HG02885 (cell line): Measurements from ENCODE around the gene PSMD3.
"Not testable (repeated sequence)": the region's sequence is repeated elsewhere in the genome, so short reads cannot be mapped to it uniquely, and the experiment has no call there.

Experiments used
- ATAC-seq: cut with Tn5 transposase; IDR thresholded peaks from one replicate; pipeline ENCODE4 v1.9.1; 2021; ENCODE audit warnings: mild to moderate bottlenecking; ENCODE audit not compliant: unreplicated experiment, poor library complexity

The PSMD3 gene

GRCh38 chr17:39994448-39994847 lies 13.8 kb downstream of the PSMD3 start:
- no peak for ATAC-seq

GRCh38 chr17:39995438-39995837 lies 14.8 kb downstream of the PSMD3 start:
- no peak for ATAC-seq

DNA sequence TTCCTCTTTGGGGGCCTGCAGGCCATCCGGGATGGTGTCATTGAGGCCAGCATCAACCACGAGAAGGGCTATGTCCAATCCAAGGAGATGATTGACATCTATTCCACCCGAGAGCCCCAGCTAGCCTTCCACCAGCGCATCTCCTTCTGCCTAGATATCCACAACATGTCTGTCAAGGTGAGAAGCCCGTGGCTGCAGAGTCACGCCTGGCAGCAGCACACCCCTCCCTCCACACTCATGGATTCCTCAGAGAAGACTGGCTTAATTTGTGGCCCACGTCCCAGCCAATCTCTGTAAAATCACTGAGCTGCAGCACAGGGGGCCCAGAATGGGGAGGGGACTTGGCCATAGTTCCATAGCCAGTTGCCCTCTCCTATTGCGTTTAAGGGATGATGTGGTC lies 15.6 kb downstream of the PSMD3 start:
- no peak for ATAC-seq

DNA sequence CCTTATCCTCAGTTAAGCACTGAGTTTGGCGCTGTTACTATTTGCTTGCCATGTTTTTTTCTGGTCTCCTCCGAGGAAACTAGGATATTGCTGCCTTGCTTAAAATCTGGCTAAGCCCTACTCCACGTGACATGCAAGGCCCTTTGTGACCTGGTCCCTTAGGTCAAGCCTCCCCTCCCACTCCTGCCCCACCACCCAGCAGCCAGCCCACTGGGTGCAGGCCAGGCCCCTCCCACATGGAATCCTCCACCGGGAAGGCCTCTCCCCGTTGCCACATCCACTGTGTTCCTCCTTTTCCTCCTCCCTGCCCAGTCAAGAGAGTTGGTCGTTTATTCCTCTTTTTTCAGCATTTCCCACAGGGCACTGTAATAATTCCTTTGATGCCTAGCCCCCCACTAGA lies 16.2 kb downstream of the PSMD3 start:
- ATAC-seq: no peak

GRCh38 chr17:39997543-39997942 lies 16.9 kb downstream of the PSMD3 start:
- no peak for ATAC-seq

- ATAC-seq: no peak
These were observed 18.5 kb downstream of the PSMD3 start for GRCh38 chr17:39999067-39999466.

DNA sequence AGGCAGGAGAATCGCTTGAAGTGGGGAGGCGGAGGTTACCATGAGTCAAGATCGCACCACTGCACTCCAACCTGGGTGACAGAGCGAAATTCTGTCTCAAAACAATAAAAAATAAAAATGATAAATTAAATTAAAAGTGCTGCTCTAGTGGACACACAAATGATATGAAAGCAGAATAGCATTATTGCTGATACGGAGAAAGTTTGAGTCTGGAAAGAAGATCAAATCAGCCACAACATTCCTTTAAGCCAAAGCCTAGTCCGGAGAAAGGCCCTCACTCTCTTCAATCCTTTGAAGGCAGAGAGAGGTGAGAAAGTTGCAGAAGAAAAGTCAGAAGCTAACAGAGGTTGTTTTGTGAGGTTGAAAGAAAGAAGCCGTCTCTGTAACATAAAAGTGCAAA lies 19.6 kb downstream of the PSMD3 start:
- ATAC-seq: no peak

GRCh38 chr17:40001335-40001734 lies 20.7 kb downstream of the PSMD3 start:
- not testable (repeated sequence) for ATAC-seq

- ATAC-seq: no peak
These were observed 23.5 kb downstream of the PSMD3 start for GRCh38 chr17:40004072-40004471.

- ATAC-seq: no peak
These were observed 24.1 kb downstream of the PSMD3 start for GRCh38 chr17:40004712-40005111.

GRCh38 chr17:40005520-40005919 lies 24.9 kb downstream of the PSMD3 start:
- ATAC-seq: no peak

DNA sequence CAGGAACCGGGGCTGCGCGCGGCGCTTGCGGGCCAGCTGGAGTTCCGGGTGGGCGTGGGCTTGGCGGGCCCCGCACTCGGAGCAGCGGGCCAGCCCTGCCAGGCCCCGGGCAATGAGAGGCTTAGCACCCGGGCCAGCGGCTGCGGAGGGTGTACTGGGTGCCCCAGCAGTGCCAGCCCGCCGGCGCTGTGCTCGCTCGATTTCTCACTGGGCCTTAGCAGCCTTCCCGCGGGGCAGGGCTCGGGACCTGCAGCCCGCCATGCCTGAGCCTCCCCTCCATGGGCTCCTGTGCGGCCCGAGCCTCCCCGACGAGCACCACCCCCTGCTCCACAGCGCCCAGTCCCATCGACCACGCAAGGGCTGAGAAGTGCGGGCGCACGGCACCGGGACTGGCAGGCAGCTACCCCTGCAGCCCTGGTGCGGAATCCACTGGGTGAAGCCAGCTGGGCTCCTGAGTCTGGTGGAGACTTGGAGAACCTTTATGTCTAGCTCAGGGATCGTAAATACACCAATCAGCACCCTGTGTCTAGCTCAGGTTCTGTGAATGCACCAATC lies 30.4 kb downstream of the PSMD3 start:
- not testable (repeated sequence) for ATAC-seq

GRCh38 chr17:40012017-40012647 lies 31.5 kb downstream of the PSMD3 start:
- ATAC-seq: not testable (repeated sequence)

GRCh38 chr17:40014375-40014980 lies 33.9 kb downstream of the PSMD3 start:
- ATAC-seq: no peak

- ATAC-seq: no peak
These were observed 34.7 kb downstream of the PSMD3 start, which contains the start of gene CSF3 for GRCh38 chr17:40015005-40015997. Gene CSF3 (plus strand): TSS chr17:40015440. CDS start chr17:40015475, 35 bp downstream.

DNA sequence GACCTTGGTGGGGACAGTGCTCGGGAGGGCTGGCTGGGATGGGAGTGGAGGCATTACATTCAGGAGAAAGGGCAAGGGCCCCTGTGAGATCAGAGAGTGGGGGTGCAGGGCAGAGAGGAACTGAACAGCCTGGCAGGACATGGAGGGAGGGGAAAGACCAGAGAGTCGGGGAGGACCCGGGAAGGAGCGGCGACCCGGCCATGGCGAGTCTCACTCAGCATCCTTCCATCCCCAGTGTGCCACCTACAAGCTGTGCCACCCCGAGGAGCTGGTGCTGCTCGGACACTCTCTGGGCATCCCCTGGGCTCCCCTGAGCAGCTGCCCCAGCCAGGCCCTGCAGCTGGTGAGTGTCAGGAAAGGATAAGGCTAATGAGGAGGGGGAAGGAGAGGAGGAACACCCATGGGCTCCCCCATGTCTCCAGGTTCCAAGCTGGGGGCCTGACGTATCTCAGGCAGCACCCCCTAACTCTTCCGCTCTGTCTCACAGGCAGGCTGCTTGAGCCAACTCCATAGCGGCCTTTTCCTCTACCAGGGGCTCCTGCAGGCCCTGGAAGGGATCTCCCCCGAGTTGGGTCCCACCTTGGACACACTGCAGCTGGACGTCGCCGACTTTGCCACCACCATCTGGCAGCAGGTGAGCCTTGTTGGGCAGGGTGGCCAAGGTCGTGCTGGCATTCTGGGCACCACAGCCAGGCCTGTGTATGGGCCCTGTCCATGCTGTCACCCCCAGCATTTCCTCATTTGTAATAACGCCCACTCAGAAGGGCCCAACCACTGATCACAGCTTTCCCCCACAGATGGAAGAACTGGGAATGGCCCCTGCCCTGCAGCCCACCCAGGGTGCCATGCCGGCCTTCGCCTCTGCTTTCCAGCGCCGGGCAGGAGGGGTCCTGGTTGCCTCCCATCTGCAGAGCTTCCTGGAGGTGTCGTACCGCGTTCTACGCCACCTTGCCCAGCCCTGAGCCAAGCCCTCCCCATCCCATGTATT lies 35.7 kb downstream of the PSMD3 start:
- ATAC-seq: no peak

- no peak for ATAC-seq
These were observed 36.9 kb downstream of the PSMD3 start for GRCh38 chr17:40017422-40018080.

GRCh38 chr17:40018211-40019121 lies 37.9 kb downstream of the PSMD3 start:
- ATAC-seq: no peak
